HepG2 (cell line): ENCODE measurements around the gene NUDT13. TPM values are rescaled to one million over a fixed set of nuclear protein-coding genes. Genes with fewer than 3 reads are reported as not detected.

Experiments used
- ATAC-seq: fragments of 200-7000 bp; cut with Tn5 transposase; 3 replicates; pipeline ENCODE4 v1.9.1; 2020; ENCODE audit warnings: mild to moderate bottlenecking, moderate library complexity
- BruUV-seq: library from RNA; stranded (reverse); fragments of 400-500 nt; replicated peaks from 2 replicates; lab custom pipeline; 2021; lab: Mats Ljungman, UMichigan
- CTCF ChIA-PET: fragments of 300-600 bp; formaldehyde crosslinking; extraction: SDS; loops from one replicate; lab custom pipeline; 2021; ENCODE audit warnings: low total read pairs, inconsistent platforms, low intra/inter-chr PET ratio; lab: Yijun Ruan, JAX
- POLR2A ChIA-PET: fragments of 350-600 bp; sonication (Branson Sonifier 250); formaldehyde crosslinking; loops from one replicate; lab custom pipeline; 2020; ENCODE audit warnings: antibody characterized with exemption, inconsistent platforms; lab: Yijun Ruan, JAX
- DNase-seq: peaks from one replicate; pipeline ENCODE4 v3.0.0-alpha.2; 2015; ENCODE audit warnings: low spot score
- FAIRE-seq: peaks from 3 replicates; lab custom pipeline; 2011; peaks lifted over from hg19 to GRCh38; lab: Jason Lieb, UNC
- H2AFZ ChIP-seq: one replicate; pipeline ENCODE4 v1.6.1; 2011; ENCODE audit warnings: low read length, inconsistent platforms
- H3K27ac ChIP-seq: fragments of 300-600 bp; 3 replicates; pipeline ENCODE4 v1.8.0; 2011; ENCODE audit warnings: mixed run types, mild to moderate bottlenecking, mixed read lengths, low read length, inconsistent platforms; ENCODE audit not compliant: insufficient read depth; ENCODE audit errors: extremely low read length
- H3K27me3 ChIP-seq, 2 experiments: fragments of 200-600 bp in 1 of 2; 2 replicates in 1 of 2; 3 replicates in 1 of 2; pipeline versions ENCODE4 v1.6.0 to v1.8.0; 2011; ENCODE audit warnings: low read length in 2 of 2, mild to moderate bottlenecking in 2 of 2, moderate library complexity in 2 of 2, inconsistent platforms in 1 of 2; ENCODE audit not compliant: insufficient read depth in 2 of 2, control insufficient read depth in 1 of 2
- H3K36me3 ChIP-seq, 2 experiments: fragments of 200-600 bp in 1 of 2; replicated peaks in 1 of 2; 2 replicates in 1 of 2; 3 replicates in 1 of 2; pipeline versions ENCODE4 v1.5.1 to v1.8.0; 2011; ENCODE audit warnings: low read length in 2 of 2, inconsistent platforms in 1 of 2; ENCODE audit not compliant: insufficient read depth in 2 of 2, control insufficient read depth in 1 of 2
- H3K4me1 ChIP-seq: 2 replicates; pipeline ENCODE4 v1.5.1; 2012; ENCODE audit warnings: low read length, inconsistent platforms; ENCODE audit not compliant: insufficient read depth
- H3K4me2 ChIP-seq: 2 replicates; pipeline ENCODE4 v1.6.0; 2011; ENCODE audit warnings: low read depth, low read length, inconsistent platforms
- H3K4me3 ChIP-seq, 3 experiments: fragments of 200-600 bp in 1 of 3; sonication (generic), shearing (Covaris generic) in 1 of 3; replicated peaks in 1 of 3; 2 replicates each; pipeline ENCODE4 v1.5.1; 2011 to 2016; ENCODE audit warnings: low read length in 3 of 3, inconsistent platforms in 2 of 3, low read depth in 2 of 3, mild to moderate bottlenecking in 2 of 3, control low read depth in 1 of 3, mixed read lengths in 1 of 3; ENCODE audit not compliant: insufficient read depth in 1 of 3
- H3K79me2 ChIP-seq: one replicate; pipeline ENCODE4 v1.6.1; 2011; ENCODE audit warnings: low read length, inconsistent platforms; ENCODE audit not compliant: insufficient read depth
- H3K9ac ChIP-seq: 2 replicates; pipeline ENCODE4 v1.6.0; 2011; ENCODE audit warnings: mild to moderate bottlenecking, low read depth, low read length, inconsistent platforms; ENCODE audit not compliant: insufficient read depth
- H3K9me3 ChIP-seq: 2 replicates; pipeline ENCODE4 v1.5.1; 2012; ENCODE audit warnings: mild to moderate bottlenecking, low read length
- H4K20me1 ChIP-seq: 2 replicates; pipeline ENCODE4 v1.6.0; 2011; ENCODE audit warnings: inconsistent platforms, mild to moderate bottlenecking, low read length, moderate library complexity; ENCODE audit not compliant: insufficient read depth
- HNRNPUL1 ChIP-seq: fragments of 200-400 bp; formaldehyde crosslinking; IDR thresholded peaks from 2 replicates; pipeline ENCODE4 v1.6.1; 2017; ENCODE audit warnings: low read depth, mild to moderate bottlenecking, low read length, moderate library complexity
- NFE2L1 ChIP-seq: sonication (generic); formaldehyde crosslinking; IDR thresholded peaks from 2 replicates; pipeline ENCODE4 v1.4.0; 2020; ENCODE audit warnings: missing genetic modification reagents, mild to moderate bottlenecking, borderline replicate concordance
- POLR2AphosphoS2 ChIP-seq: IDR thresholded peaks from 2 replicates; pipeline ENCODE4 v1.6.1; 2011; ENCODE audit warnings: low read depth, low read length, improper control_type of control experiment
- SIX1 ChIP-seq: sonication (generic); formaldehyde crosslinking; IDR thresholded peaks from 2 replicates; pipeline ENCODE4 v1.4.0; 2020; ENCODE audit warnings: missing genetic modification reagents, borderline replicate concordance
- TARDBP ChIP-seq: sonication (generic); formaldehyde crosslinking; IDR thresholded peaks from 2 replicates; pipeline ENCODE4 v1.8.0; 2022; ENCODE audit warnings: mild to moderate bottlenecking, missing genetic modification reagents
- ZFY ChIP-seq: sonication (generic); formaldehyde crosslinking; IDR thresholded peaks from 2 replicates; pipeline ENCODE4 v1.4.0; 2020; ENCODE audit warnings: missing genetic modification reagents
- ZNF124 ChIP-seq: sonication (generic); formaldehyde crosslinking; IDR thresholded peaks from 2 replicates; pipeline ENCODE4 v1.4.0; 2020; ENCODE audit warnings: missing genetic modification reagents
- ZNF326 ChIP-seq: sonication (generic); formaldehyde crosslinking; IDR thresholded peaks from 2 replicates; pipeline ENCODE4 v1.4.0; 2020; ENCODE audit warnings: missing genetic modification reagents, borderline replicate concordance
- ZNF350 ChIP-seq: sonication (generic); formaldehyde crosslinking; IDR thresholded peaks from 2 replicates; pipeline ENCODE4 v1.4.0; 2020; ENCODE audit warnings: mild to moderate bottlenecking, low read depth, missing genetic modification reagents, borderline replicate concordance
- WGBS: methylation state at CpG from one replicate; pipeline ENCODE4 v1.1.6; 2017; ENCODE audit warnings: low lambda C conversion rate; 5-methylcytosine and 5-hydroxymethylcytosine counted together
- in situ Hi-C: cut with HindIII; loops from 2 replicates; pipeline ENCODE4 v1.10.0; 2017; ENCODE audit warnings: low pct_unique_long_range_greater_than_20kb; ENCODE audit not compliant: extremely low pct_ligation_motif_present
- intact Hi-C: fragments of 100-400 bp; cut with micrococcal nuclease; formaldehyde crosslinking; loops from one replicate; pipeline ENCODE4 v1.10.0; 2022; ENCODE audit not compliant: unreplicated experiment
- polyA plus RNA-seq, 8 experiments: library from polyadenylated mRNA; depleted of rRNA in 3 of 8; stranded (reverse) in 7 of 8; unstranded in 1 of 8; fragments of >200 nt; fragmentation: Illumina TruSeq in 4 of 8; extraction: Trizol in 4 of 8; gene quantifications; 2 replicates each; pipeline versions ENCODE4 v1.2.1 to v1.2.3, GENCODE V29; 2011 to 2016; ENCODE audit warnings: low read depth in 4 of 8, missing spikeins in 1 of 8, mixed read lengths in 1 of 8; ENCODE audit not compliant: insufficient read depth in 1 of 8
- total RNA-seq, 5 experiments: library from RNA; depleted of rRNA; stranded (reverse); fragments of >200 nt; fragmentation: Illumina TruSeq; extraction: Trizol; gene quantifications; 2 replicates each; pipeline ENCODE4 v1.2.3, GENCODE V29; 2016; ENCODE audit warnings: low read depth in 1 of 5
- TF ChIP-seq, protein P1 (sequence below): sonication (generic); formaldehyde crosslinking; IDR thresholded peaks from 2 replicates; pipeline ENCODE4 v1.4.0; 2020; ENCODE audit warnings: missing genetic modification reagents, borderline replicate concordance
- TF ChIP-seq, protein P2 (sequence below): sonication (generic); formaldehyde crosslinking; IDR thresholded peaks from 2 replicates; pipeline ENCODE4 v1.5.0; 2020; ENCODE audit warnings: mild to moderate bottlenecking, missing genetic modification reagents, moderate library complexity
- TF ChIP-seq, protein P3 (sequence below): fragments of 450-650 bp; IDR thresholded peaks from 2 replicates; pipeline ENCODE4 v1.6.1; 2017; ENCODE audit warnings: mild to moderate bottlenecking
- TF ChIP-seq, protein P4 (sequence below): sonication (generic); formaldehyde crosslinking; IDR thresholded peaks from 2 replicates; pipeline ENCODE4 v1.8.0; 2022; ENCODE audit warnings: mild to moderate bottlenecking, missing genetic modification reagents, moderate library complexity
- TF ChIP-seq, protein P5 (sequence below): sonication (generic); formaldehyde crosslinking; IDR thresholded peaks from 2 replicates; pipeline ENCODE4 v1.4.0; 2020; ENCODE audit warnings: missing genetic modification reagents

Gene NUDT13
- total and polyA plus RNA-seq, 2 of the 13 experiments (the other 11 are each of a cell fraction or from before 2014, with no cell fraction given) = 4.2 to 6.5 TPM

DNA sequence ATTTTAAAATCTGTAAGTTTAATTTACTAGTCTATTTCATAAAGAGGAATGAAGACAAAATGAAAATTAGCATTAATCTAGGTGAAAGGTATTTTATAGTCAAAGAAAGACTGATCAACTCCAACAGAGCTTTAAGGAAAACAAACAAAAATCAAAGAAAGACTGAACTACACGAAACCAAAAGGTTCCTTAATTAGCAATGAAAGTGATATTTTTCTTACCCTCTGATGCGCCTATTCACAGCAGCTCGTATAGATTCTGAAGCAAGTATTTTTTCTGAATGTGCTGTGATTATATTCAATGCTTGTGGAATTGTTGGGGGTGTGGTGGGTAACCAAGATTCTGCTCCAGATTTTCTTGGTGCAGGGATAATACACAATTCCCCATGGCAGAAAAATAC is 45.8 kb downstream of the NUDT13 start:
- ATAC-seq = no peak
- TF ChIP-seq, protein P1, sequence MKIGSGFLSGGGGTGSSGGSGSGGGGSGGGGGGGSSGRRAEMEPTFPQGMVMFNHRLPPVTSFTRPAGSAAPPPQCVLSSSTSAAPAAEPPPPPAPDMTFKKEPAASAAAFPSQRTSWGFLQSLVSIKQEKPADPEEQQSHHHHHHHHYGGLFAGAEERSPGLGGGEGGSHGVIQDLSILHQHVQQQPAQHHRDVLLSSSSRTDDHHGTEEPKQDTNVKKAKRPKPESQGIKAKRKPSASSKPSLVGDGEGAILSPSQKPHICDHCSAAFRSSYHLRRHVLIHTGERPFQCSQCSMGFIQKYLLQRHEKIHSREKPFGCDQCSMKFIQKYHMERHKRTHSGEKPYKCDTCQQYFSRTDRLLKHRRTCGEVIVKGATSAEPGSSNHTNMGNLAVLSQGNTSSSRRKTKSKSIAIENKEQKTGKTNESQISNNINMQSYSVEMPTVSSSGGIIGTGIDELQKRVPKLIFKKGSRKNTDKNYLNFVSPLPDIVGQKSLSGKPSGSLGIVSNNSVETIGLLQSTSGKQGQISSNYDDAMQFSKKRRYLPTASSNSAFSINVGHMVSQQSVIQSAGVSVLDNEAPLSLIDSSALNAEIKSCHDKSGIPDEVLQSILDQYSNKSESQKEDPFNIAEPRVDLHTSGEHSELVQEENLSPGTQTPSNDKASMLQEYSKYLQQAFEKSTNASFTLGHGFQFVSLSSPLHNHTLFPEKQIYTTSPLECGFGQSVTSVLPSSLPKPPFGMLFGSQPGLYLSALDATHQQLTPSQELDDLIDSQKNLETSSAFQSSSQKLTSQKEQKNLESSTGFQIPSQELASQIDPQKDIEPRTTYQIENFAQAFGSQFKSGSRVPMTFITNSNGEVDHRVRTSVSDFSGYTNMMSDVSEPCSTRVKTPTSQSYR = no peak
- TF ChIP-seq ZNF350 (CRISPR knock-in tag) (no peak), SIX1 (no peak), POLR2AphosphoS2 (no peak), ZFY (no peak), TARDBP (CRISPR knock-in tag) (no peak), NFE2L1 (CRISPR knock-in tag) (no peak), ZNF124 (CRISPR knock-in tag) (no peak), HNRNPUL1 (no peak), ZNF326 (CRISPR knock-in tag) (no peak)
- TF ChIP-seq, protein P2, sequence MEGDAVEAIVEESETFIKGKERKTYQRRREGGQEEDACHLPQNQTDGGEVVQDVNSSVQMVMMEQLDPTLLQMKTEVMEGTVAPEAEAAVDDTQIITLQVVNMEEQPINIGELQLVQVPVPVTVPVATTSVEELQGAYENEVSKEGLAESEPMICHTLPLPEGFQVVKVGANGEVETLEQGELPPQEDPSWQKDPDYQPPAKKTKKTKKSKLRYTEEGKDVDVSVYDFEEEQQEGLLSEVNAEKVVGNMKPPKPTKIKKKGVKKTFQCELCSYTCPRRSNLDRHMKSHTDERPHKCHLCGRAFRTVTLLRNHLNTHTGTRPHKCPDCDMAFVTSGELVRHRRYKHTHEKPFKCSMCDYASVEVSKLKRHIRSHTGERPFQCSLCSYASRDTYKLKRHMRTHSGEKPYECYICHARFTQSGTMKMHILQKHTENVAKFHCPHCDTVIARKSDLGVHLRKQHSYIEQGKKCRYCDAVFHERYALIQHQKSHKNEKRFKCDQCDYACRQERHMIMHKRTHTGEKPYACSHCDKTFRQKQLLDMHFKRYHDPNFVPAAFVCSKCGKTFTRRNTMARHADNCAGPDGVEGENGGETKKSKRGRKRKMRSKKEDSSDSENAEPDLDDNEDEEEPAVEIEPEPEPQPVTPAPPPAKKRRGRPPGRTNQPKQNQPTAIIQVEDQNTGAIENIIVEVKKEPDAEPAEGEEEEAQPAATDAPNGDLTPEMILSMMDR (CRISPR knock-in tag) = no peak
- TF ChIP-seq, protein P3, sequence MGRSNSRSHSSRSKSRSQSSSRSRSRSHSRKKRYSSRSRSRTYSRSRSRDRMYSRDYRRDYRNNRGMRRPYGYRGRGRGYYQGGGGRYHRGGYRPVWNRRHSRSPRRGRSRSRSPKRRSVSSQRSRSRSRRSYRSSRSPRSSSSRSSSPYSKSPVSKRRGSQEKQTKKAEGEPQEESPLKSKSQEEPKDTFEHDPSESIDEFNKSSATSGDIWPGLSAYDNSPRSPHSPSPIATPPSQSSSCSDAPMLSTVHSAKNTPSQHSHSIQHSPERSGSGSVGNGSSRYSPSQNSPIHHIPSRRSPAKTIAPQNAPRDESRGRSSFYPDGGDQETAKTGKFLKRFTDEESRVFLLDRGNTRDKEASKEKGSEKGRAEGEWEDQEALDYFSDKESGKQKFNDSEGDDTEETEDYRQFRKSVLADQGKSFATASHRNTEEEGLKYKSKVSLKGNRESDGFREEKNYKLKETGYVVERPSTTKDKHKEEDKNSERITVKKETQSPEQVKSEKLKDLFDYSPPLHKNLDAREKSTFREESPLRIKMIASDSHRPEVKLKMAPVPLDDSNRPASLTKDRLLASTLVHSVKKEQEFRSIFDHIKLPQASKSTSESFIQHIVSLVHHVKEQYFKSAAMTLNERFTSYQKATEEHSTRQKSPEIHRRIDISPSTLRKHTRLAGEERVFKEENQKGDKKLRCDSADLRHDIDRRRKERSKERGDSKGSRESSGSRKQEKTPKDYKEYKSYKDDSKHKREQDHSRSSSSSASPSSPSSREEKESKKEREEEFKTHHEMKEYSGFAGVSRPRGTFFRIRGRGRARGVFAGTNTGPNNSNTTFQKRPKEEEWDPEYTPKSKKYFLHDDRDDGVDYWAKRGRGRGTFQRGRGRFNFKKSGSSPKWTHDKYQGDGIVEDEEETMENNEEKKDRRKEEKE = no peak
- TF ChIP-seq, protein P4, sequence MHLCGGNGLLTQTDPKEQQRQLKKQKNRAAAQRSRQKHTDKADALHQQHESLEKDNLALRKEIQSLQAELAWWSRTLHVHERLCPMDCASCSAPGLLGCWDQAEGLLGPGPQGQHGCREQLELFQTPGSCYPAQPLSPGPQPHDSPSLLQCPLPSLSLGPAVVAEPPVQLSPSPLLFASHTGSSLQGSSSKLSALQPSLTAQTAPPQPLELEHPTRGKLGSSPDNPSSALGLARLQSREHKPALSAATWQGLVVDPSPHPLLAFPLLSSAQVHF (CRISPR knock-in tag) = no peak
- TF ChIP-seq, protein P5, sequence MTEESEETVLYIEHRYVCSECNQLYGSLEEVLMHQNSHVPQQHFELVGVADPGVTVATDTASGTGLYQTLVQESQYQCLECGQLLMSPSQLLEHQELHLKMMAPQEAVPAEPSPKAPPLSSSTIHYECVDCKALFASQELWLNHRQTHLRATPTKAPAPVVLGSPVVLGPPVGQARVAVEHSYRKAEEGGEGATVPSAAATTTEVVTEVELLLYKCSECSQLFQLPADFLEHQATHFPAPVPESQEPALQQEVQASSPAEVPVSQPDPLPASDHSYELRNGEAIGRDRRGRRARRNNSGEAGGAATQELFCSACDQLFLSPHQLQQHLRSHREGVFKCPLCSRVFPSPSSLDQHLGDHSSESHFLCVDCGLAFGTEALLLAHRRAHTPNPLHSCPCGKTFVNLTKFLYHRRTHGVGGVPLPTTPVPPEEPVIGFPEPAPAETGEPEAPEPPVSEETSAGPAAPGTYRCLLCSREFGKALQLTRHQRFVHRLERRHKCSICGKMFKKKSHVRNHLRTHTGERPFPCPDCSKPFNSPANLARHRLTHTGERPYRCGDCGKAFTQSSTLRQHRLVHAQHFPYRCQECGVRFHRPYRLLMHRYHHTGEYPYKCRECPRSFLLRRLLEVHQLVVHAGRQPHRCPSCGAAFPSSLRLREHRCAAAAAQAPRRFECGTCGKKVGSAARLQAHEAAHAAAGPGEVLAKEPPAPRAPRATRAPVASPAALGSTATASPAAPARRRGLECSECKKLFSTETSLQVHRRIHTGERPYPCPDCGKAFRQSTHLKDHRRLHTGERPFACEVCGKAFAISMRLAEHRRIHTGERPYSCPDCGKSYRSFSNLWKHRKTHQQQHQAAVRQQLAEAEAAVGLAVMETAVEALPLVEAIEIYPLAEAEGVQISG (CRISPR knock-in tag) = no peak

More for the DNA sequence above, 45.8 kb downstream of the NUDT13 start:
- no peak overlapping the region for H2AFZ ChIP-seq
- in situ Hi-C loops (no loop called here), intact Hi-C loops (no loop called here)
- no peak overlapping the region for H3K27ac ChIP-seq
- FAIRE-seq = no peak
- no peak overlapping the region for H3K4me2 ChIP-seq
- H4K20me1 ChIP-seq = peaks cover 3% of the 10 kb centered on the region; the same call in 1 of the 2 replicates
- peaks cover 11% of the 10 kb centered on the region for H3K79me2 ChIP-seq
- H3K9me3 ChIP-seq = no peaks in the 10 kb centered on the region
- no peaks in the 10 kb centered on the region; a peak in 1 of 5 replicates for H3K27me3 ChIP-seq
- H3K36me3 ChIP-seq = peaks cover 10 to 33% of the 10 kb centered on the region in 2 experiments
- H3K4me3 ChIP-seq = no peak overlapping the region
- no peak for DNase-seq
- no peak overlapping the region for H3K9ac ChIP-seq
- ChIA-PET CTCF (no interaction called here), POLR2A (interaction anchor here (1.2 kb wide), 1 partner anchor 12 kb away, joined by 3 read pairs; no protein-coding TSS in a partner anchor)
- TSS peak; percentile 20 for BruUV-seq
- 97% methylated on average over 3 of the region's 3 CpGs for WGBS
- H3K4me1 ChIP-seq = no peaks in the 10 kb centered on the region
